GM18861 (cell line): ENCODE results near the gene LHX2.

Experiments
- ATAC-seq: cut with Tn5 transposase; IDR thresholded peaks from one replicate; pipeline ENCODE4 v1.9.1; 2021; ENCODE audit not compliant: unreplicated experiment

LHX2 gene

DNA sequence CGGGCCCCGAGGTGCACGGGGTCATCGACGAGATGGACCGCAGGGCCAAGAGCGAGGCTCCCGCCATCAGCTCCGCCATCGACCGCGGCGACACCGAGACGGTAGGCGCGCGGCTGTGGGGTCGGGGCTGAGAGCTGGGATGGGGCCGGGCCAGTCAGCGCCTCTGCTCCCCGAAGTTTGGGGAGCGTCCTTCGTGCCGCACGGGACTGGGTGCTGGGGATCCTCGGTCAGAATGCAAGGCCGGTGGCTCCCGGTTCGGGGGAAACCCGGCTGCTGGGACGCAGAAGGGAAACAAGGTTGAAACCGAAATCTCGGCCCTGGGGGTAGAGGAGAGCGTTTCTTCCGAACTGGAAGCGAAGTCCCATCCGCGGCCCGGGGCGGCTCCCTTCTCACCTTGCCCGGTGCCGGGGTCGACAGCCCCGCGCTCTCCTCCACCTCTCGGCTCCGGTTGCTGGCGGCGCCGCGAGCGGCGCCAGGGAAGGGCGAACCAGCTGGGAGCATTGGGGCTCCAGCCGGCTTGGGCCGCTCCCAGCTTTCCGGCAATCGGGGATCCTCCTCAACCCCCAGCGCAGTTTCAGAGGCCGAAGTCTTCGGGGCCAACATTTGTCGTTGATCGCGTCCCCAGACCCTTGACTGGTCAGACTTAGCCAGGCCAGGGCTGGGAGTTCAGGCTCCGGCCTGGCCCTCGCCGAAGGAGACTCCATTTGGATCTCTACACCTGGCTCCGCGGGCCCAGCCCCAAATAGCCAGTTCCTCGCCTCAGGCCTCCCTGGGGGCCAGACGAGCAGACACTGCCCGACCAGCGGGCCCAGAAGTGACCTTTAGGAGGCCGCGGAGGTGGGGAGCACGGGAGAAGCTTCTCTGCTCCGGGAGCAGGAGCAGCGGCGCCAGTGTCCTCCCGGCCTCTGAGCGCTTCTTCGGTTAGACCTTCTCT is 1.1 kb downstream of the LHX2 start:
- ATAC-seq, result no peak

DNA sequence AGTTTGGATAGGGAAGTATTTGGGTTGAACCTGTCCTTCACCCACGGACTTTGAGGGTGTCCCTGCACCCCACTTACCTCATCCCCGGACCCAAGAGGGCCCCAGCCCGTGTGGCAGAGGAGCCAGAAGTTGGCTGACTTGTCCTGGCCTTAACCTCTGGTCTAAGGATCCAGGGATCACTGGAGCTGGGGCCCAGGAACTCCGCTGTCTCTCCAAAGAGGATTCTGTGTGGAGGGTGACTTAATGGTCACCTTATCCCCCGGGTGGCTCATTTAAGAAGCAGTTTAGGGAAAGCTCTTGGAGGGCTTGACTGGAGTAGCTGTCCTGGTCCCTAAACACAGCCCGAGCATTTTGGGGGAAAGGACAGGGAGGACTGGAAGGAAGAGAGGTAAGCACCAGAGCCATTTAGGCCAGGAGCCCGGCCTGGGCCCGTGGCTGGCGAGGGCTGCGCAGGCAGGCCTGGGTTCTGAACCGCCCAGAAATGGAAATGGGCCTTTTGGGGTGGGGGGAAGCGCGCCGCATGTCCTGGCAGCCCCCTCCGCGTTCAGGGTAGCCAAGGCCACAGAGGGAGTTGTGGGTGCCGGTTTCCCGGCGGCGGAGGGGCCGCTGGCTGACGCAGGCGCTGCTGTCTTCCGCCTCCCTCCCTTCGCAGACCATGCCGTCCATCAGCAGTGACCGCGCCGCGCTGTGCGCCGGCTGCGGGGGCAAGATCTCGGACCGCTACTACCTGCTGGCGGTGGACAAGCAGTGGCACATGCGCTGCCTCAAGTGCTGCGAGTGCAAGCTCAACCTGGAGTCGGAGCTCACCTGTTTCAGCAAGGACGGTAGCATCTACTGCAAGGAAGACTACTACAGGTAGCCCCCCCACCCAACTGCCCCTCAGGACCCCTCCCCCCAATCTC is 2.0 kb downstream of the LHX2 start:
- no peak for ATAC-seq

DNA sequence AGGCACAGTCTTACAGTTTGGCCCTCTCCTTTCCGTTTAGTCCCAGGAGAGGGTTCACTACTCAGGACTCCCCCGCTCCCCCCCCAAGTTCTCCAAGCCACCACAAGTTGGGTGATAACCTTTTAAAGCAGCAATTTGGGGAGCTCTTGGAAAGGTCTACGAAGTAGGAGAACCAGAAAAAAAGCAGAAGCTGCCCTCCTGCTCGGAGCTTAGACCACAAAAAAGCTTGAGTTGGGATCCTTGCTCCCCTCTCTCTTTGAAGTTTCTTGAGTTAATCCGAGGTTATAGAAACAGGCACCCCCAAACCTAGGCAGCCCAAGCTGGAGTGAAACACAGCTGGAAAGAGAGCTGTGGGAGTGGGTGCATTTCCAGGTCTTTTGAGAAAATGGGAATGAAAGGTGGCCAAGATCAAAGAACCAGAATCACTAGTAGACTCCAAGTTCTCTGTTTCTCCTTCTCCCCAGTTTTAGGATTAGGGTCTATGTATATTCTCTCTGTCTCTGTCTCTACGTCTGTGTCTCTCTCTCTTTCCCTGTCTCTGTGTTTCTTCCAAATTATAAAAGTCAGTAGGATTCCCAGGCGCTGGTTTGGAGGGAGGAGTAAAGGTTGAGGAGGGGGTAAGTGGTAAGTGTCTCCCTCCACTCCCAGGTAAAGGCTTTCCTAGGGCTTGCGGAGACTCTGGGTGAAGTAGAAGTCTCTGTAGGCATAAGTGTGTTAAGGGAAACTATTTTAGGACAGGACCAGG is 2.8 kb downstream of the LHX2 start:
- no peak for ATAC-seq

DNA sequence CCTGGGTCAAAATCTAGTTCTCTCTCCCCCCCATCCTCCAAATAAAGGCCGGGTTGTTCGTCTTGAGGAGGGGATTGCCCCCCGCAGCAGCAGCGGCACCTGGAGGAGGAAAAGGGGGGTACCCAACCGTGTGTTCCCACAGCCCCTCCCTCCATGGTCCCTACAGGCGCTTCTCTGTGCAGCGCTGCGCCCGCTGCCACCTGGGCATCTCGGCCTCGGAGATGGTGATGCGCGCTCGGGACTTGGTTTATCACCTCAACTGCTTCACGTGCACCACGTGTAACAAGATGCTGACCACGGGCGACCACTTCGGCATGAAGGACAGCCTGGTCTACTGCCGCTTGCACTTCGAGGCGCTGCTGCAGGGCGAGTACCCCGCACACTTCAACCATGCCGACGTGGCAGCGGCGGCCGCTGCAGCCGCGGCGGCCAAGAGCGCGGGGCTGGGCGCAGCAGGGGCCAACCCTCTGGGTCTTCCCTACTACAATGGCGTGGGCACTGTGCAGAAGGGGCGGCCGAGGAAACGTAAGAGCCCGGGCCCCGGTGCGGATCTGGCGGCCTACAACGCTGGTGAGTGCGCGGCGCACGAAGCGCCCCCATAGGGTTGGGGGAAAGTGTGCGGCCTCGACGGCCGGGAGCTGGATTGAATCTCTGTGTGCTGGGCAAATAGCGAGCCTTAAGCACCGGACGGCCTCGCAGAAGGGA is 3.5 kb downstream of the LHX2 start:
- no peak for ATAC-seq

DNA sequence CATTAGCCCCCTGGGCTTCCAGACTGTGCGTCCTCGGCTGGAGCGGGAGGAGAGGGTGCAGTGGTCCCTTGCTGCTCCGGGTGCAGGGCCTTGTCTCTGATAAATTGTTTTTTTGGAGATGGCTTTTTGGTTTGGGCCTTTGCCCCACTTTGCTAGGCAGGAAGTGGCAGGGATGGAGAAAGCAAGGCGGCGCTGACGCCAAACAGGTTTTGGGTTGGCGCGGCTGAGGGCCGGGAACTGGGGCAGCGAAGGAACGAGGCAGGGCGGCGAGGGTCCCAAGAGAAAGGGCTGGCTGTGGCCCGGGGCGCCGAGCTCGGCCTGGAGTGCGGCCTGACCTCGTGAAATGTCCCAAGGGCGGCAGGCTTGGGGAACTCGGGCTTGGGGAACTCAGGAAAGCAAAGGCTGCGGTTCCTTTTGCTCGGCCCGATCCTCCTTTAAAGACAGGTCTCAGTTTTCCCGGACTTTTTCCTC is 4.1 kb downstream of the LHX2 start:
- no peak for ATAC-seq

DNA sequence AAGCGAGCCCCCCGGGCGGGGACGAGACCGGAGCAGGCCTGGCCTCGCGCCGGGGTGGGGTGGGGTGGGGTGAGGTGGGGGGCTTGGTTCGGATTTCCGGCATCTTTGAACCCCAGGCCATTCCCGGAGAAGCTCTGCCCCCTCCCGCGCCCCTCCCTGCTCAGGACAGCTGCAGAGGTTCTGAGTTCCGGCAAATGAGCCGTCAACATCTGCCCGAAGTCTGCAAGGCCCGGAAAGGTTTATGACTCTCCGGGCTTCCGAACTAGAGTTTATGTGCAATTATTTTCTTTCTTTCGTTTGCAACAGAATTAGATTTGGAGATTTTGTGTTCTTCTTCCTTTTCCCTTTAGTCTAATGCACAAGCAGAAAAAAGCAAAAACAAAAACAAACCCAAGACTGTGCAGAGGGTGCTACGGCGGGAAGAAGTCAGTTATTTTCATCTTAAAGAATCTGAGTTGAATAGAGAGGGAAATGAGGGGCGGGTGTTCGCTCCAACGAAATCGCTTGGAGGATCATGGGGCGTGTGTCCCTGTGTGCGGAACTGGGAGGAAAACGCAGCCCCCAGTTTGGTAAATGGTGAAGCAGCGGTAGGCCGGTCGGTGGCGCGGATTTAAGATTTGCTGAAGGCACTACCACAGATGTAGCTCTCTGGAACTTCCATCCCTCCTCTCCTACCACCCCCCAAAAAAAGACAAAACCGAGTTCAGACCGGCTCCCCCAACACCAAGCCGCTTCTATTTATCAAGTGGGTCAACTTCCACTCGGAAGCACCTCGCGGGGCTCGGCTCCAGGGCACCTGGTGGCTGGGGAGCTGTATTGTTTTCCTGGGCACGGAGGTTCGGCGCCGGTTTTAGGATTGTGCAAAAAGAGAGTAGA is 4.8 kb downstream of the LHX2 start:
- ATAC-seq, result no peak

DNA sequence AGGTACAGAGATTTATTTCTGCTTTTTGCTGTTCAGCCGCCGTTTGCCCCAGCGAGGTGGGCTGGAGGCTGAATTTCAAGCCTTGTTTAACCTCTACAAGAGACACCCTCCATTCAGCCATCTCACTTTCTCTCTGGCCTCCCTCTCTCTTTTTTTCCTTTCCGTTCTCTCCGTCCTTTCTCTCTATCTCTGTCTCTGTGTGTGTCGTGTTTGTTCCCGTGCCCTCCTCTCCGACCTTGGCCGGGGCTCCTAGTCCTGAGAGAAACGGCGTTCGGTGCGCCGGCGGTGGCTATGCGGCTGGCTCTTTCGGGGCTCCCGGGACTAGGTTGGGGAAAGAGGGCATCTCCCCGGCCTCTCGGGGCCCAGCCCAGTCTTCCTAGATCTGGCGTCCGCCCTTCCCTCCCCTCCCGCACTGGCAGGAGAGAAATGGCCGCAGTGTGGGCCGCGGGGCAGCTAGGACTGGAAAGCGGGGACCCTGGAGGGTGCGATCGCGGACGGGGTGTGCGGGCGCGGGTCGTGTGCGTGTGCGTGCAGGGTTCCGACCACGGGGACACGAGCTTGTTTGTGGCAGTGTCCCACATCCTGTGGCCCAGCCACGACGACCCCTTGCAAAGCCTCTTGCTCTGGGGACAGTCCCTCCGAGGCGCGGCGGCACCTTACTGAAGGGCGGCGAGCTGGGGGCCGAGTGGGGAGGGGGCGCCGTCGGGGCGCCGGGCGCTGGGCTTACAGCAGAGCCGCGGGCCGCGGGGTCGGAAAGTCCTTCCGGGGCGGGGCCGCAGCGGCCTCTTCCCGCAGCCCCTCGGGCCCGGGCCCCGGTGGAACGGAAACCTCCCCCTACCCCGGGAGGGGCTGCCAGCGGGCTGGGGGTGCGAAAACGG is 5.7 kb downstream of the LHX2 start:
- no peak for ATAC-seq

DNA sequence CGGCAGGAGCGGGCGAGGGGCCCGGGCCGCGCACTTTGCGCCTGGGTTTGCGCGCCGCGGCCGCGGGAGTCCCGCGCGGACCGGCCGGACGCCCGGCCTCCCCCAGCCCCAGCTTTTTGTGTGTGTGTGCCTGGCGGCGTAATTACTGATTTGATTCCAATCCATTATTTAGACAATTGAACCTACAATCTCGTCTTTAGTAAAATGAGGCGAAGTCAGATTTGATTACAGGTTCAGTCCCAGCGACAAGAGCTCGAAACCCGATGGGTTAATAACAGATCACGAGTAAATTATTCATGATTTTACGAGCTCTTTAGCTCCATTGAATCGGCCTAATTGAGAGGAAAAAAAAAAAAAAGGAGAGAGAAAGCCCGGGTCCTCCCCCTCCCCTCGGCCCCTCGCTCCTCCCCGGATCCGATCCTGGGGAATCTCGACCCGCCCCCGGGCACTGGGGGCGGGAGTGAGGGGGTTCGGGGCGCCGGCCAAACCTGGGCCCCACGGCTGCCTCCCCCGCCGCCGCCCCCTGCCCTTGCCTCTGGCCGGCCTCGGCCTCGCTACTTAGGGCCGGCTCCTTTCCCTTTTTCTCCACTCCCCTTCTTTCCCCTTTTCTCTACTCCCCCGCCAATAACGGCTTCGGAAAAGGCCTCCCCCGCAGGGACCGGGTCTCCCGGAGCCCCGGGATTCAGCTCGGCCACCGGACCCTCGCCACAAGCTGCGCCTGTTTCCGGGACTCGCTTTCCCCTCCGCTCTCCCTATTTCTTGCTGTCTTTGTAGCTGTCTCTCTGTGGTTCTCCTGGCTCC is 6.6 kb downstream of the LHX2 start:
- ATAC-seq, result no peak

DNA sequence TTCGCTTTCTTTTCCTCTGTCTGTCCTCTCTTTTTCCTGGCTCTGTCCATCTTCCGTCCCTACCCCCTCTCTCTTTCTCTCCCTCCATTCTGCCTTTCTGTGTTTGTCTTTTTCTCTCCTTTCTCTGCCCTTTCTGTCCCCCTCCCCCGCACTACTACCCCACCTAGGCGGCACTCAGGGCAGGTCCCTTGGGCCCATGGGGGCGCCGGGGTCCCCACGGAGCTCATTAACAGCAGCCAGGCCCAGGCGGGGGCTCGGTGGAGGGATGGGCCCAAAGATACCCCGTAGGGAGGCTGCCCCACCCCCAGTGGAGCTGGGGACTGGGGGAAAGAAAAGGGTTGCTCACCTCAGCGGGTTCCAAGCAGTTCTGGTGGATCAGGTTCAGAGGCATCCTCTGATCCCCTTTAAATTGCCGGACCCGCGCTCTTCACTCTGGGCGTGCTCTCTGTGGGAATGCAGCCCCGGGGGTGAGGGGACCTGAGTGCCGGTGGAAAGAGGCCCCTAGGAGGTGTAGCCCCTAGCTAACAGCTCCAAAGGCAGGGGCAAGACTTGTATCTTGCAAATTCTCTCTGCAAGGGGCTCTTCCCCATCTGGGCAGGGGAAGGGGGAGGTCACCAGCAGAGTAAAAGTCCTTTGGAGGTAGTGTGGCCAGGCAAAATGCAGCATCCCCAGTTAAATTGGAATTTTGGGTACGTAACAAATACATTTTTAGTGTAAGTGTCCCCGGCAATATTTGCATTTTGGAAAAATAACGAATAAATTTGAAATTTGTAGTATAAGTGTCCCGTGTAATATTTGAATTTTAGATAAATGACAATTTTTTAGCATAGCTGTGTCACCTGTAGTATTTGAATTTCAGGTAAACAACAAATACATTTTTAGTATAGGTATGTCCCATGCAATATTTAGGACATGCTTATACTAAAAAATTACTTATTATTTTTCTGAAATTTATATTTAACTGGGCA is 7.4 kb downstream of the LHX2 start:
- ATAC-seq, result no peak

DNA sequence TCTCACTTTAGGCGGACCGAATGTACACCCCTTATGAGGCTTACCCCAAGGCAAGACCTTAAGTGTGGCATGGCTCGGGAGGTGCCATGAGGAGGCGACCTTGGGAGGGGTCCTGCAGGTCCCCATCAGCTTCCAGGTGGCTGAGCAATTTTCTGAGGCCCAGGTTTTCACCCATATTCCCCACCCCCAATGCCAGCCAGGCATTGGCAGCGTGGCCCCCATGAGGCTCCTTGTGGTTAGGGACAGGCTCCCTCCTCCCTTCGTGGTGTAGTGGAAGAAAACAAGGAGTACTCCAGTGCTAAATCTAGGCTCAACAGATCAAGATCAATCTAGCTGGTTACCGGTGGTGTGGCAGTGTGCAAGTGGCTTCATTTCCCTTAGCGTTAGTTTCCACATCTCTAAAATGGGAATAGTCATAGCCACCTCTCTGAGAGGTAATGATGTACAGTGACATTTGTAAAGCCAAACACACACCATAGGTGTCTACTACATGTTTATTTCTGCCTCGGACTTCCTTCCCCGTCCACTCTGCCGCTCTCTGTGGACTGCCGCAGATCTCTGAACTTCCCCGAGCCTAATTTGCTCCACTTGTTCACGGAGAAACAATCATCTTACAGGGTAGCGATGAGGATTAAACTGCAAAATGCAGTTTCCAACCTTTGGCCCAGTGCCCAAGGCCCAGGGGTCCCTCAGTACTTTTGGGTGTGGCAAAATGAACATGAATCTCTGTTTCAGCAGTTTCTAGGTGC is 8.4 kb downstream of the LHX2 start:
- no peak for ATAC-seq

DNA sequence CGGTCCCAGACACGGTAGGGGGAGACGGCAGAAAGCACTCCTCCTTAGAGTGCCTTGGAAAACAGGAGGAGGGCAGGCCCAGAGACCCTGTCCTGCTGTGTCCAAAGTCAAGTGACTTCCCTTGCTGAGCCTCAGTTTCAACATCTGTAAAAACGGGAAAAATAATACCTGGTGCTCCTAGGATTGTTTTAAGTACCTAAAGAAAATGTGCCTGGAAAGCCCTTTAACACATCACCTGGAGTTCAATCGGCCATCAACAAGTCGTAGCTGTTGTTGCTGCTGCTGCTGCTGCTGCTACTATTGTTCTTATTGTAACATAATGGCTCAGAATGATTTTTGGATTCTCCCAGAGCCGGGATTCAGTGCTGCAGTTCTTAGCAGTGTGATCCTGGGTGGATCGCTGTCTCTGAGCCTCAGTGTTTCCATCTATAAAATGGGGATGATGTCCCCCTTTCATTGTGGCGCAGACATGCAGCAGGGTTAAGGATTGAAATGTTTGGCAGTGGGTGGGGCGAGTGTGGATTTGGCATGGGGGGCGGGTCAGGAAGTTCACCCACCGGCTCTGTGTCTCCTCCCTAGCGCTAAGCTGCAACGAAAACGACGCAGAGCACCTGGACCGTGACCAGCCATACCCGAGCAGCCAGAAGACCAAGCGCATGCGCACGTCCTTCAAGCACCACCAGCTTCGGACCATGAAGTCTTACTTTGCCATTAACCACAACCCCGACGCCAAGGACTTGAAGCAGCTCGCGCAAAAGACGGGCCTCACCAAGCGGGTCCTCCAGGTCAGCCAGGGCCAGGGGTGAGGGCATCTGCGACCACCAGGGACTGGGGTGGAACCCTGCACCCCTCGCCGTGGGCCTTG is 9.2 kb downstream of the LHX2 start:
- ATAC-seq, result no peak

DNA sequence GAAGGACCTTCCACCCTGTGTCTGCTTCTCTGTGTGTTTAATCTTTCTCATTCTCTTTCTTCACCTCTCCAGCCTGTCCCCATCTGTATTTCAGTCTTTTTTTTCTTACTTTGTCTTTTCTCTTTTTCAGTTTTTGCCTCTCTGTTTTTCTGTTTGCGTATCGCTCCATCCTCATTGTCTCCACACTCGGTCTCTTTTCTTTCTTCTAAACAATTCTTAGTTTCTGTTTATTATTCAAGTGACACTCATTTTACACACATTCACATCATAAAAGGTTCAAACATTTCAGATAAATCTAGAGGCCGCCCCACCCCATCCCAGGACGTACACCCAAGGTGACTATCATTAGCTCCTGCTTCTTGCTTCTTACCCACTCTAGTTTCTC is 9.8 kb downstream of the LHX2 start:
- ATAC-seq, result no peak

DNA sequence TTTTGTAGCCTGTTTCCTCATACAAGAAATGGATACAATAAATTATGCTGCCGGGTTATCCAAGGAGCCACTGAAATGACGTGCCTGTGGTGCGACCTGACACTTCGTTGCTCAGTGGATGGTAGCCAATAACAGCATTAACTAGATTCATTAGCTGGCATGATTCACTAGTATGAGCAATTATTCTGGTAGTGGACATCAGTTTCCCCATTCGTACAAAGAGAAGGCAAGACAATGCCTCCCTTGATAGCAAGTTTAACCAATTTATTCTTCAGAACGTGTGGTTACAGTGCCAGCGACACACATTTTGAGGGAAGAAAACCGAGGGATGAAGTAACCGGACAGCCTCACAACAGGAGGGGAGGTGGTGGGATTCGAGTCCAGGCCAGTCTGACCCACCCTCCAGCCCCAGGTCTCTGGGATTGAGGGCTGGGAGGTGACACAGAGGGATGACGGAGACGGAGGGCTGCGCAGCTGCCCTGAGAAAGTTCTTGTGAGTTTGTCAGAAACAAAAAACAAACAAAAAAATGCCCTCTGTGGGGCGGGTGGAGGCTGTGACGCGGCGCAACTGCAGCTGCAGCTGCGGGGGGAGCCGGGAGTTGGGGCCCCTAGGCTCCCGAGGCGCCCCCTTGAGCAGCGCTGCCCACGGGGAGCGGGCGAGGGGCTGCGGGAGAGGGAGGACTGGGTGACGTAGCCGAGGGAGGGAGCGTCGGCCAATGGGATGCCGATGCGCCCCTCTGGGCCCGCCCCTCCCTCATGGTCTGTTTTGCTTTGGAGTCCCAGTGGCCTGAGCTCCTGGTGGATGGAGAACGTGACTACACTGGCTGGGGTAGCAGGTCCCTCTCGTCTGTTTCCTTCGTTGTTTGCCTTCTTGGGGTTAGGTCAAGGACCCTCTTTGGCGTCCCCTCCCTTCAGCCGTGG is 10.9 kb downstream of the LHX2 start:
- no peak for ATAC-seq

DNA sequence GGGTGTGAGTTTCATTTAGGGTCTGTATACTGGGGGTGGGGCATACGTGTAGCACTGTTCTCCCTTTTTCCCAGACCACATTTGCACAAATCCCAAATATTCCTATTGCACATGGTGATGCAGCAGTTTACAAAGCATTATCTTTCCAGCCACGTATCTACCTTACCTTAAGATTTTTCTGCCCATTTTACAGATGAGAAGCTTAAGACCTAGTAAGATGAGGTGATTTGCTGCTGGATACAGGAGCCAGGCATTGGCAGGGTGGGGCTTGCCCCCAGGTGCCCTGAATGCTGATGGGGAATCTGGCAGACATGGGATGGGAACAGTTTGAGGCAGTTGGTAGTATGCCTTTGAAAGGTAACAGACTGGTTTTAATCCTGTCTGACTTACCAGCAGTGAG is 12.5 kb downstream of the LHX2 start:
- no peak for ATAC-seq
